ENCODE measurements around the gene GPX5. TPM values are rescaled to one million over a fixed set of nuclear protein-coding genes. Genes with fewer than 3 reads are reported as not detected.
"Not testable (repeated sequence)": the region's sequence is repeated elsewhere in the genome, so short reads cannot be mapped to it uniquely, and the experiment has no call there.

Gene GPX5
- total RNA-seq, 1 donor from 2014 or later: not detected

DNA sequence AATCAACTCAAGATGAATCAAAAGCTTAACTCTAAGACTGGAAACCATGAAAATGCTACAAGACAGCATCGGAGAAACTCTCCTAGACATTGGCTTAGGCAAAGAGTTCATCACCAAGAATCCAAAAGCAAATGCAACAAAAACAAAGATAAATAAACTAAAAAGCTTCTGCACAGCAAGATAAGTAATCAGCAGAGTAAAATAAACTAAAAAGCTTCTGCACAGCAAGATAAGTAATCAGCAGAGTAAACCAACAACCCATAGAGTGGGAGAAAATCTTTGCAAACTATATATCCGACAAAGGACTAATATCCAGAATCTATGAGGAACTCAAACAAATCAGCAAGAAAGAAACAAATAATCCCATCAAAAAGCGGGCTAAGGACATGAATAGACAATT lies 21.3 kb downstream of the GPX5 start:
- ATAC-seq; intact Hi-C loops (cut with DNase I); DNase-seq (ENCODE audit: missing footprints): not testable (repeated sequence)

DNA sequence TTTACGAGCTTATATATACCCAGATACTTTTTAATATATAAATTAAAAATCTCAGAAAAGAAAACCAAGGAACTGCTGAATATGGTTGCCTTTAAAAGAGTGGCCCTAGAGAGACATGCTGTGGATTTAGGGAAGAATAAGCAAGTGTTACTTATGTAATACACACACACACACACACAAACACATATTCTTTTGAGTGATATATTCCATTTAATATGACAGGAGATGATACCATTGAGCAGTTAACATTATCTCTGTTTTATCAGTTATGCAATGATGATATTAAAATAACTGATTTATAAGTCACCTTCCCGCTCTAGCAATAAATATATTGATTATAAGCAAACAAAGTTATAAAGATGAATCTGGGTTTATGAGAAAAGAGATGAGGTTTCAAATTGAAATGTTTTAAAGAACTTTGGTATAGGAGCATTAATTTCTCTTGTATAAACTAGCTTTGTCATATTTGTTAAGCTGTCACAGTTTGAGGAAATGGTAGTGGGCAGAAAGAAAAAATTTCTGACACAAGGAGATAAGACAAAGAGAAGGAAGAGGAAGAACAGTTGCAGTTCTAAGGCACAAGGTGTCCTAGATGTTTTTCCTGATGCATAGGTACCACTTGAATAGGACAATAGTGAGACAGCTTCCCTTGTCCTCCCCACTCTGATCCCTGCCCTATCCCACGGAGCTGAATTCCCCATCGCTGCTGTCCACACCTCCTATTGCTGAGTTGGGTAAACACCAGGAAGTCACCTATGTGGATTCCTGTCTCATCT lies 26.4 kb downstream of the GPX5 start:
- ATAC-seq (no peak), DNase-seq (ENCODE audit: missing footprints) (no peak)
- intact Hi-C loops (cut with DNase I): no loop called here

DNA sequence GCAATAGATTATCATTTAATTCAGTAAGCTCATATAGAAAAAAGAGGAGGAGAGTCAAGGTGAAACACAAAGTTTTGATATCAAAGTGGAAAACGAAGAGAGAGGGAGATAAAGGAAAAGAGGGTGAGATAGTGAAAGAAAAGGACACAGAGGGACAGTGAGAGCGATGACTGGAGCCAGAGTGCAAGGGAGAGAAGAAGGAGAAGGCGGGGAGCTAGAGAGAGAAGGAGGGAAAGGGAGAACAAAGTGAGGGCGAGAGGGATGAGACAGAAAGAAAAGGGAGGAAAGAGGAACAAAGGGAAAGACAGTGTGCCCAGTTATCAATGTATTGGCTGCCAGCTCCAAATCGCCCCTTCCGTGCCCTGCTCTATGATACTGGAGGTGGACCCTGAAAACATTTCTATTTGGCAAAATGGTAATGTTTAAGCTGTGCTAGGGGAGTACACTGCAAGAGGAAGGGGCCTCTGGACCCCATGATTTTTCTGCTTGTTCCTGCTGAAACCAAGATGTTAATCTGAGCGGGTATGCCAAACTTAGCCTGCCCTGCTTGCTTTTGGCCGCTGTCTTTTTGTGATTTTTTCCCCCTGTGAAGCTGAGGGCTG lies 27.8 kb downstream of the GPX5 start:
- intact Hi-C loops (cut with DNase I): no loop called here
- no peak for DNase-seq (ENCODE audit: missing footprints)
- ATAC-seq: no peak

DNA sequence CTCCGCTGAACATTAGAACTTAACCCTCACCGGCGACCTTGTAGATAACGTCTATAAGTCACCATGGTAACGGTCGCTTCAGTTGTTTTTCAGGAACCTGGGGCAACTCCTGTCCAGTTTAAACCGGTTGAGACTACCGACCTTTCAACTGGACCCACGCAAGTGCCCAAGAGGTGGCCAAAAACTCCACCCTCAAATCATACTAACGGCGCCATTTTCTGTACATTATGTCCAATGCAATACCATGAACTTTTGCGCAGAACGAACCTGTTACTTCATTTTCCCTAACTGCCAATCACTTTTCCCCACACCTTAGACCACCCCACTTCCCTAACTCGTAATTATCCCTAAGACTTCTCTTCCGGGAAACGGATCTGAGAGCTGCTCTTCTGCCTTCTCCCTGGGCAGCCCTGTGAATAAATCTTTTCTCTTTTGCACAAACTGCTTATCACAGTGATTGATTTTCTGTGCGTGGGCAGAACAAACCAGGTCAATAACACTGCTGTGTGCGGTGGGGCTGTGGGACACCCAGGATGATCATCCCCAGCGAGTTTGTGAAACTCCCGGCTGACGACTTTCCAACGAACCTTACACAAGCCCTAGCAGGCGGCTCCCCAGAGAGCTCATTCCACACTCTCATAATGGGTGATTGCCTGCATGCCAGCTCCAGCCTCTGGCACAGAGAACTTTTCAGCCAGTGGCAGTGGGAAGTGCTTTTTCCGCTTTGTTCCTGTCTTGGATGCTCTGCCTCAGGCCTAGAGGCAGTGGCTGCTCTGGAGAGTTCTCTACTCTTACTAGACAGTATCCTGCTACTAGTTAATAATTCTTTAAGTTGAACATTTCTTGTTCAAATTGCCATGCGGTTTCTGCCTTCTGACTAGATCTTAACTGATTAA lies 28.6 kb downstream of the GPX5 start:
- DNase-seq (ENCODE audit: missing footprints) (no peak), ATAC-seq (no peak)
- intact Hi-C loops (cut with DNase I): no loop called here

DNA sequence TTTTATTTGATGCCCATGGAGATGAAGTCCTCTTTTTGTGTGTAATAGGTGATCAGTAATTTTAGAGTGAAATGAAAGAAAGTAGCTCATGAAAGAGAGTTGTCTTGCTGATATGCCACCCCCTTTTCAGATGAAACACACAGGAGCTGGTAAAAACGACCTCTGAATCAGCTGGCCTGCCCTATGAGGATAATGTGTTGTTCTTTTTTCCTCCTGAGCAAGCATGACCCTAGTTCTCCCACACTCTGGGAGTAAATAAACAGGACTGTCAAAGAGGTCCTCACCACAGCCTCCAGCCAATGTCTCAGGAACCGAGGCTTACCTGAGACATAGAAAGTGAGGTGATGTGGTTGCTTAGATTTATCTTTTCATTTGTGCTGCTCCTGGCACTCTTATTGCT lies 29.5 kb downstream of the GPX5 start:
- intact Hi-C loops (cut with DNase I): no loop called here
- ATAC-seq: no peak
- no peak for DNase-seq (ENCODE audit: missing footprints)

DNA sequence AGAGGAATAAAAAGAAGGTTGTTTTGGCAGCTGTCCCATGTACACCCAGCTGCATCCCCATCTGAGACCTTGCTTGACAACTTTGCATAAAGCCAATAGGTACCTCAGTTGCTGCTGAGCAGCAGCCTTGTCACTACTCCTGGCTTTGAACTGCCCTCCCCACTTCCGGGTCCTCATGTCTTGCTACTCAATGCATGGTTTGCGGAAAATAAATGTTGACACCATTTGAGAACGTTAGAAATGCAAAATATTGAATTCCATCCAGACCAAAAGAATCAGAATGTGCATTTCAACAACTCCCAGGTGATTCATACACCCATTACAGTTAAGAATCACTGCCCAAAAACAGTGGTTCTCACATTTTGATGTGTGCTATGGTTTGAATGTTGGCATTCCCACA lies 32.9 kb downstream of the GPX5 start:
- DNase-seq (ENCODE audit: missing footprints) (no peak), ATAC-seq (no peak)
- intact Hi-C loops (cut with DNase I): no loop called here

DNA sequence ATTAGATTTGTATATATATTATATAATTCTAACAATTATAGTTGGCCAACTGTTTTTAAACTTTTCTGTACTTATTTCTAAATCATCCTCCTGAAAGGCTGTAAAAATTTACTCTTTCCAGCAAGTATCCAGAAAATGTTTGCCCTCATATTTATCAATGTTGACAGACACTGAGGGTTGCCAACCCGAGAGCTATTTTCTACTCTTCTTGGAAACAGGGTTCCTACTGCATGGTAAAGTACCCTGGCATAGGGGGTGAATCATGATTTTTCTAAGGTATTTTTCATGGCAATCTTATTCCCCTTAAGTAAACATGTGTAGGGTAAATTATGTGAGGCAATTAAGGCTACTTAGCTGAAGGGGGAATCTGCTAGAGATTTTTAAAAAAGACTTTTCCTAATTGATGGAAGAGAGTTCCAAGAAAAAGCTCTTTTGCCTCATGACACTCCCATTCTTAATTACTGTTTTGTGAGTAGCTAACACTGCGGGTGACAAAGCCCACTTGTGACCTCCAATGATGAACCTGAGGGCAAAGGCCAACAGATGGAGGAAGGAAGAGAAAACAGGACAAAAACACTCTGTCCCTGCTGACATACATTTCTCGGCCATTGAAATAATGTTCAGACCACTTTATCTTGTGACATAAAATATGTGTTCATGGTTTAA lies 37.9 kb downstream of the GPX5 start:
- ATAC-seq: no peak
- intact Hi-C loops (cut with DNase I): no loop called here

DNA sequence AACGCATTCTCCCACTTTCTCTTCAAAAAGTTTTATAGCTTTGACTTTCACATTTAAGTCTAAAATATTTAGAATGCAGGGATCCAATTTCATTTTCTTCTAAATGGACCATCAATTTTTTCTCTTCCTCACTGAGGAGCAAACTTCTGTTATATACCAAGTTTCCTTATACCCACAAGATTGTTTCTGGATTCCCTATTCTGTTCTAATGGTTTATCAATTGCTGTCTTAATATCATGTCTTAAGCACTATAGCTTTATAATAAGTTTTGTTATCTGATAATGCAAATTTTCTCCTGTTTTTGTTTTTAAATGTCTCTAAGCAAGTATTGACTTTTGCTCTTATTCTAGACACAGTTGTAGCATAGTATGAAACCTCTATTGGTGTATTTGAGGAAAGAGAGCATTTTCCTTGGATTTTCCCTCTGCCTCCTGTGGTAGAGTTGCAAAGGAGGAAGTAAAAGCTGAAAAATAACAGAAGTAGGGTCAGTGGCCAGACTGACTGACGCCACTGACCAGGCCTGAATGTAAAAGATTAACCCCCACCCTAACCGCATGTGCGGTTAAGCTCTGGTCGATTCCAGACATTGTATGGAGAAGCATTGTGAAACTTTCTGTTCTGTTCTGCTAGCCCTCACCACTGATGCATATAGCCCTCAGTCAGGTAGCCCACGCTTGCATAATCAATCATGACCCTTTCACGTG lies 40.3 kb downstream of the GPX5 start:
- ATAC-seq (no peak), DNase-seq (ENCODE audit: missing footprints) (no peak)
- intact Hi-C loops (cut with DNase I): no loop called here

More for the DNA sequence above, 37.9 kb downstream of the GPX5 start:
- no peak for DNase-seq (ENCODE audit: missing footprints)

DNA sequence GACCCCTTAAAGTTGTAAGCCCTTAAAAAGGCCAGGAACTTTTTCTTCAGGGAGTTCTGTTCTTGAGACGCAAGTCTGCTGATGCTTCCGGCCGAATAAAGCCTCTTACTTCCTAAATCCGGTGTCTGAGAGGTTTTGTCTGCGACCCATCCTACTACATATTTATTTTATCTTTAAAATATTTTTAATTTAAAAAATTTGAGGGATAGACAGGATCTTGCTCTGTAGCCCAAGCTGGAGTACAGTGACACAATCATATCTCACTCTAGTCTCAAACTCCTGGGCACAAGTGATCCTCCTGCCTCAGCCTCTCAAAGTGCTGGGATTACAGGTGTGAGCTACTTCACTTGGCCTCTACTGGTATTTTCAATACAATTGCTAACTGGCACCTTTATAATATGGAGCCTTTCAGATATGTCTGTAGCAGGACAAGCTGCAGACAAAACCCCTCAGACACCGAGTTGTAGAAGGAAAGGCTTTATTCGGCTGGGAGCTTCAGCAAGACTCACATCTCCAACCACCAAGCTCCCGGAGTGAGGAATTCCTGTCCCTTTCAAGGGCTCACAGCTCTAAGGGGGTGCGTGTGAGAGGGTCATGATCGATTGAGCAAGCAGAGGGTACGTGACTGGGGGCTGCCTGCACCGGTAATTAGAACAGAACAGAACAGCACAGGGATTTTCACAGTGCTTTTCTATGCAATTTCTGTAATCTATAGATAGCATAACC lies 41.0 kb downstream of the GPX5 start:
- no peak for DNase-seq (ENCODE audit: missing footprints)
- ATAC-seq: no peak
- intact Hi-C loops (cut with DNase I): no loop called here

DNA sequence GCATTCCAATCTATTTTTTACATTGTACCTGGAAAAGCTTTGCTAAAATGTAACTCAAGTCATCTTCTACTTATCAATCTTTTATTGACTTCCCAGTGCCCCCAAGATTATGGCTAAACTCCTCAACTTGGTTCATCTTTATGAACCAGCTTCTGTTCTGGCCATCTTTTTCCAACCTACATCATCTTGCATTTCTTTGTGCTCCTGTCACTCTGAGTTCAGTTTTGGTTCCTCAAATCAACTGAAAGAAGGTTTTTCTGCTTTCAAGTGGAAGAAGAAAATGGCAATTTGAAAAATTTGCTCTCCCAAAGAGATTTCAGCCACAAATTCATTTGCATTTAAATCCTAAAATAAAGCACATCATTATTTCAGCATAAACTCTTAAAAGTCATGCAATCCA lies 41.8 kb downstream of the GPX5 start:
- DNase-seq (ENCODE audit: missing footprints) (no peak), ATAC-seq (no peak)
- intact Hi-C loops (cut with DNase I): no loop called here

DNA sequence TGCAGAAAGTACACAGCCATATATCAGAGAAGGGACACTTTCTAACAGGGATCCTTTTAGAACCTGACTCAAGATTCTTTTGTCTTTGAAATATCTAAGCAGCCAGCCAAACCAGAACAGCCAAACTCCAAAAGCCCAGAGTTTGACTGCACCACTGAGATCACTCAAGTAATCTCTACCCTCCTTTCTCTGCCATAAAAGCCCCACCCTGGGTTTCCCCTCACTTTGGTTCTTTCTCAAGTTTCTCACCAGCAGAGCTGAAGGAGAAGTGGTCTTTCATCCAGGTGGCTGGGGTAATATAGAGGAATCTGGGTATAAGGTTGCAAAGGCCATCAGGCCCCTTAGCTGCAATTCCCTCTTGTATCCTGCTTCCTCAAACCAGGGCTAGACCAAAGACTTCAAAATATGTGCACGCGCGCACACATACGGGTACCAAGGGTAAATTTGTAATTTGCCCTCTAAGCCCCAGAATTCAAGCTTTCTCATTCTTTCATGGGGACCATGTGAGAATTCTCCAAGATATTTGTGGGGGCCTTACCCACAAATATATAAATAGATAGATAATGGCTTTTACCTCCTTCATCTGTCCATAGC lies 42.9 kb downstream of the GPX5 start:
- intact Hi-C loops (cut with DNase I): no loop called here
- no peak for DNase-seq (ENCODE audit: missing footprints)

DNA sequence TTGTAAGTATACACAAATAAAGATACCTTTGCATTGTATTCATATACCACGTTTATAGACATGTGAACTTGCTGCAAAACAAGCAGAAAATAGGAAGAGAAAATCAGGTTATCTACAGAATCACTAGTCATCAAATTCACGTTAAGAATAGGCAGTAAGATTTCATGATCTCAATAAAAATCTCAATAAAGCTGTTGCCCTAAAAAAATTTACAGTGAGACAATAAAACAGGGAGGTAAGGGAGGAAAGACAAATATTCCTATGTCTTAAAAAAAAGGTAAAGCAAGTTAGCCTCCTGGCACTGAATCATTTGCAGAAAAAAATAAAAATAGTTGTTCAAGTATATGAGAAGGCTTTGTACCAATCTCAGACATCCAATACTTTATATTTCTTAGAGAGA lies 44.1 kb downstream of the GPX5 start:
- ATAC-seq (no peak), DNase-seq (ENCODE audit: missing footprints) (no peak)
- intact Hi-C loops (cut with DNase I): no loop called here

More for the DNA sequence above, 42.9 kb downstream of the GPX5 start:
- ATAC-seq: no peak

DNA sequence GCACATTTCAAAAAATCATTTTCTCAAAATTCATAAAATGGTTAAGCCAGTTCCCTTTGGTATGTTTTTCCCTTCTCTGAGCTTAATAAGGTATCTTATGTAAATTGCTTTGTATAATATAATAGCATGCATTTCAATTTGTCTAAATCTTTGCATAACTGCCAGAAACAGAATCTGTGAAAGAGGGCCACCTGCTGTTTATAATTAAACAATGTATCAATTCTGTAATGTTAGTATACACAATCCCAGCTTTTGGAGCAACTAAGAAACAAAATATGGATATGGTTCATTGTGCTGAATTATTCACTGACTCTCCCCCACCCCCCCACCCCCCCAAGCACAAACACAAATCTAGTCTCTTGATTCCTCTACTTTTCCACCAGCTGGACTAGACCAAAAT lies 54.8 kb downstream of the GPX5 start:
- DNase-seq (ENCODE audit: missing footprints) (no peak), ATAC-seq (no peak)
- intact Hi-C loops (cut with DNase I): no loop called here

DNA sequence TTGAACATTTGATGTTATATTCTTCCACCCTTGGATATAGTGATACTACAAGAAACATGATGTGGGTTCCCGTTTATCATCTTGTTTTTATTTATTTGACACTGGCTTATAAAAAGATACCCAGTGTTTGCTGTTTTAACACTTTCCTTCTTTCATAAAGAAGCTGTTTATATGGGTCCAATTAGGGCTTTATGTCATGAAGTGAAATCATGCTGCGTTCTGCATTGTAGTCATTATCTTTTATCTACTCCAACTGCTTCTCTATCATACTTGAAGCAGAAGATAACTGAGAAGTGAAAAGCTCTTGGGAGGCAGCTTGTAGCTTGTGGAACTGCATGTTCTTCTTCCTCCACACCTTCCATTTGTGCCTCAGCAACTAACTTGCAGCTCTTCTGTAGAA lies 57.8 kb downstream of the GPX5 start:
- no peak for DNase-seq (ENCODE audit: missing footprints)
- ATAC-seq: no peak
- intact Hi-C loops (cut with DNase I): no loop called here
